ENCODE measurements around the gene PLLP.

DNA sequence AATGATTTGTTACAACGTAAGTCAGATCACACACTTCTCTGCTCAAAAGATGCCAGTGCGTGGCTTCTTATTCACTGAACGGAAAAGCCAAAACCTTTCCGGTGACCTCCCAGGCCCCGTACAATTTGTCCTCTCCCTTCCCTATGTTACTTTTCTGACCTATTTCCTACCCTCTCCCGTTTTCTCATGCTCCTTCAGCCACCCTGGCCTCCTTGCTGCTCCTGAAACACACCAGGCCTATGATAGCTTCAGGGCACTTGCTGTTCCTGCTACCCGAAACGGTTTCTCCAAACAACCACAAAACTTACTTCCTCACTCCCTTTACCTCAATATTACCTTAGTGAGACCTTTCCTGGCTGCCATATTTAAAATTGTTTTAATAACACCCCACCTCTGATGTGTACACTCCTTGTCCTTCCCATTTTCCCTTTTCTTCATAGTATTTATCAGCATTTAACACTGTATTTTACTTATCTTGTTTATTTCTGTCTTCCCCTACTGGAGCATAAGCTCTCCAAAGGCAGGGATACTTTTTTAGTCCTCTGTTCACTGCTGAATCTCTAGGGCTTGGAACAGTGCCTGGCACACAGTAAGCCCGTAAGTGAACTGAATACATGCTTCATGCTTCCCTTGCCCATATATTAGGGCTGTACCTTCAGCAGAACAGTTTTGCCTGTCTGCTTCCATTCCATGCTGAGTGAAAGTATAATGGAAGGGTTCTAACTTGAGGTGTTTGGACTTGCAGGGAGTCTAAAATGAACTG lies 50.3 kb downstream of the PLLP start:
- TF ChIP-seq CTCF (IDR thresholded peaks at IDR 0.05 in 8 of 11, conservative IDR thresholded peaks at IDR 0.05 in 3 of 11) (no peak), POLR2A (IDR thresholded peaks at IDR 0.05) (no peak), POLR2AphosphoS5 (IDR thresholded peaks at IDR 0.05) (no peak)

All from spleen (tissue), 7 donors.